NCI-H510A treated with DMSO at 0.1 percent for 48 hours (cell line): ENCODE data around the gene HTR1D.

Experiments used
- DNase-seq: peaks from one replicate; lab custom pipeline; 2025; lab: John Stamatoyannopoulos, UW

HTR1D gene

DNA sequence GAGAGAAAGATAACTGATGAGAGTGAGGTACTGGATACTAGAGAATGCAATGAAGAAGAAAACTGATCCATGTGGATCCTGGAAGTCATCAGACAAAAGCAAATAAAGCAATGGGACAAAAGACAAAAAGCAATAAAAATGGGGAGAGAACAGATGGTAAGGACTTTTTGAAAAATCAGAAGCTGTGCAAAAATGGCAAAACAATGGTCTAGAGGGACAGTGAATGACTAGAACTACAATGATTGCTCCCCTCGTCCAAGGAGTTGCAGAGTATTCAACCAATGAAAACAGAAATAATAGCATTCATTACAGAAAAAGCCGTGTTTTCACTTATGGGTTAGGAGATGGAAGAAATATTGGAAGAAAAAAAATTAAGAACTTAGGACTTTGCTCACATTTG, 67.2 kb downstream of the HTR1D start:
- no peak for DNase-seq

DNA sequence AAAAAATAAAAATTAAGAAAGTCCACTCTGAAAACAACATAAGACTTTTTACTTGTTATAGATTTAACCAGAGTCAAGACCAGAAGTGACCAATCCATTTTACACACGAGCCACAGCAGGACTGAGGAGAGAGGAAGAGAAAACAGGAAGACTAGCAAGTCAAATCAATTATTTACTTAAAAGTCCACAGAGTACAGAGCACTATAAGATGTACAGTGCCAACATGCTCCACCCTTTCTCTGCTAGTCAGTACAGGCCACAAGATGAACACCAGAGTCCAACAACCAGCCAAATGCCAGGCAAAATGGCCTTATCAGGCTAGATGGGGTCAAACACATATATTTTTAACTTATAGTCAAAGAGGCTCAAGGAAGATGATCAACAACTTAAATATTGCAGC, 68.2 kb downstream of the HTR1D start:
- peak; percentile 42 for DNase-seq

DNA sequence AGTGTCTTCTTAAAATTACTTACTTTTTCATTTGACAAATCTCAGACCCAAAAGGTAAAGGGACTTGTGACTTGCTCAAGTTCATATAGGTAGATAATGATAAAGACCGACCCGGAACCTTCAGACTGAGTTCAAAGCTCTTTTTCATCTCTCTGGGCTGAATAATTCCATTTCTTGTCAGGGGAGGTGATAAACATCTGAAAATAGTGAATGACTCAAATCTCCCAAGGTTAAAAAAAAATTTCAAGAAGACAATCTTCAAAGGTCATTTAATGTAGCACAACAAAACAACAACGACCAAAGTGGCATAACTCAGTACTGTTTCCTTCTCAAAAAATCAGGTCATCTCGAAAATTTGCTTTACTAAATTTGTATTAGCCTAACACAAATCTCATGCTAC, 69.2 kb downstream of the HTR1D start:
- no peak for DNase-seq
